HL-60 (cell line): ENCODE measurements around the gene CBARP.

Experiments used
- CTCF ChIP-seq: IDR thresholded peaks from one replicate; pipeline ENCODE4 v1.5.1; 2011; ENCODE audit warnings: low read length, control low read depth, inconsistent platforms; ENCODE audit not compliant: insufficient read depth
- POLR2AphosphoS5 ChIP-seq: IDR thresholded peaks from 2 replicates; pipeline ENCODE4 v1.6.1; 2012; ENCODE audit warnings: low read depth
- TF ChIP-seq, protein P1 (sequence below): IDR thresholded peaks from 2 replicates; pipeline ENCODE4 v1.6.1; 2012; ENCODE audit warnings: low read depth; ENCODE audit not compliant: insufficient replicate concordance

- TF ChIP-seq CTCF (no peak), POLR2AphosphoS5 (no peak)
- TF ChIP-seq, protein P1, sequence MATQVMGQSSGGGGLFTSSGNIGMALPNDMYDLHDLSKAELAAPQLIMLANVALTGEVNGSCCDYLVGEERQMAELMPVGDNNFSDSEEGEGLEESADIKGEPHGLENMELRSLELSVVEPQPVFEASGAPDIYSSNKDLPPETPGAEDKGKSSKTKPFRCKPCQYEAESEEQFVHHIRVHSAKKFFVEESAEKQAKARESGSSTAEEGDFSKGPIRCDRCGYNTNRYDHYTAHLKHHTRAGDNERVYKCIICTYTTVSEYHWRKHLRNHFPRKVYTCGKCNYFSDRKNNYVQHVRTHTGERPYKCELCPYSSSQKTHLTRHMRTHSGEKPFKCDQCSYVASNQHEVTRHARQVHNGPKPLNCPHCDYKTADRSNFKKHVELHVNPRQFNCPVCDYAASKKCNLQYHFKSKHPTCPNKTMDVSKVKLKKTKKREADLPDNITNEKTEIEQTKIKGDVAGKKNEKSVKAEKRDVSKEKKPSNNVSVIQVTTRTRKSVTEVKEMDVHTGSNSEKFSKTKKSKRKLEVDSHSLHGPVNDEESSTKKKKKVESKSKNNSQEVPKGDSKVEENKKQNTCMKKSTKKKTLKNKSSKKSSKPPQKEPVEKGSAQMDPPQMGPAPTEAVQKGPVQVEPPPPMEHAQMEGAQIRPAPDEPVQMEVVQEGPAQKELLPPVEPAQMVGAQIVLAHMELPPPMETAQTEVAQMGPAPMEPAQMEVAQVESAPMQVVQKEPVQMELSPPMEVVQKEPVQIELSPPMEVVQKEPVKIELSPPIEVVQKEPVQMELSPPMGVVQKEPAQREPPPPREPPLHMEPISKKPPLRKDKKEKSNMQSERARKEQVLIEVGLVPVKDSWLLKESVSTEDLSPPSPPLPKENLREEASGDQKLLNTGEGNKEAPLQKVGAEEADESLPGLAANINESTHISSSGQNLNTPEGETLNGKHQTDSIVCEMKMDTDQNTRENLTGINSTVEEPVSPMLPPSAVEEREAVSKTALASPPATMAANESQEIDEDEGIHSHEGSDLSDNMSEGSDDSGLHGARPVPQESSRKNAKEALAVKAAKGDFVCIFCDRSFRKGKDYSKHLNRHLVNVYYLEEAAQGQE = no peak
These were observed 34.8 kb upstream of the CBARP start for GRCh38 chr19:1272423-1273262.
